A673 (cell line): ENCODE measurements around the gene PRH1. TPM values are rescaled to one million over a fixed set of nuclear protein-coding genes. Genes with fewer than 3 reads are reported as not detected.

Experiments
- BruUV-seq: library from RNA; stranded (reverse); fragments of 400-500 nt; replicated peaks from 2 replicates; lab custom pipeline; 2021; lab: Mats Ljungman, UMichigan
- CTCF ChIA-PET: fragments of 300-600 bp; sonication (Branson Sonifier 250); formaldehyde crosslinking; loops from one replicate; lab custom pipeline; 2022; ENCODE audit warnings: antibody characterized with exemption; lab: Charles Lee
- POLR2A ChIA-PET: fragments of 300-600 bp; sonication (Branson Sonifier 250); formaldehyde crosslinking; loops from one replicate; lab custom pipeline; 2022; ENCODE audit warnings: antibody characterized with exemption; ENCODE audit not compliant: low non-redundant PET; lab: Charles Lee
- DNase-seq: peaks from one replicate; pipeline ENCODE4 v3.0.0-alpha.2; 2015; ENCODE audit warnings: low spot score
- H3K27ac ChIP-seq: fragments of 200-600 bp; sonication (generic); 2 replicates; pipeline ENCODE4 v1.5.1; 2016; ENCODE audit warnings: mixed run types, low read depth, mild to moderate bottlenecking, mixed read lengths, antibody characterized with exemption, low read length; ENCODE audit not compliant: poor library complexity, severe bottlenecking
- H3K27me3 ChIP-seq: fragments of 200-600 bp; sonication (generic); replicated peaks from 2 replicates; pipeline ENCODE4 v1.6.1; 2017; ENCODE audit warnings: mixed run types, low read depth, mild to moderate bottlenecking, mixed read lengths, antibody characterized with exemption, low read length; ENCODE audit not compliant: insufficient read depth, poor library complexity
- H3K36me3 ChIP-seq: fragments of 200-600 bp; sonication (generic); 2 replicates; pipeline ENCODE4 v1.6.1; 2016; ENCODE audit warnings: mixed run types, mild to moderate bottlenecking, mixed read lengths, antibody characterized with exemption, low read length; ENCODE audit not compliant: insufficient read depth, poor library complexity, severe bottlenecking
- H3K4me1 ChIP-seq: fragments of 200-600 bp; sonication (generic); 2 replicates; pipeline ENCODE4 v1.6.1; 2017; ENCODE audit warnings: mixed run types, mild to moderate bottlenecking, mixed read lengths, antibody characterized with exemption, low read length; ENCODE audit not compliant: insufficient read depth, poor library complexity, severe bottlenecking
- H3K4me3 ChIP-seq: fragments of 200-600 bp; sonication (generic); 2 replicates; pipeline ENCODE4 v1.5.1; 2016; ENCODE audit warnings: low read depth, mixed run types, mild to moderate bottlenecking, mixed read lengths, low read length; ENCODE audit not compliant: poor library complexity, severe bottlenecking
- H3K9me3 ChIP-seq: fragments of 200-600 bp; sonication (generic); 2 replicates; pipeline ENCODE4 v1.6.1; 2016; ENCODE audit warnings: mixed run types, low read depth, mild to moderate bottlenecking, mixed read lengths, antibody characterized with exemption, low read length; ENCODE audit not compliant: poor library complexity, severe bottlenecking
- CTCF ChIP-seq: fragments of 300-800, 200-600 bp; sonication (generic); conservative IDR thresholded peaks from 2 replicates; pipeline ENCODE4 v1.5.1; 2017; ENCODE audit warnings: low read depth, mild to moderate bottlenecking, antibody characterized with exemption, low read length, moderate library complexity, mixed read lengths
- EZH2 ChIP-seq: fragments of 200-600 bp; sonication (generic); IDR thresholded peaks from 2 replicates; pipeline ENCODE4 v1.6.1; 2017; ENCODE audit warnings: borderline replicate concordance, low read depth, mild to moderate bottlenecking, mixed read lengths, antibody characterized with exemption, low read length; ENCODE audit not compliant: poor library complexity, severe bottlenecking
- intact Hi-C: fragments of 100-400 bp; cut with micrococcal nuclease; formaldehyde crosslinking; loops from one replicate; pipeline ENCODE4 v1.10.0; 2022; ENCODE audit not compliant: unreplicated experiment
- total RNA-seq: library from RNA; stranded (reverse); gene quantifications from 2 replicates; pipeline ENCODE4 v1.2.3, GENCODE V29; 2021

The PRH1 gene
- total RNA-seq, 1 experiment from 2014 or later = 21.8 TPM

- DNase-seq = no peak
- TF ChIP-seq EZH2 (no peak), CTCF (no peak)
- no peaks in the 10 kb centered on the region for H3K27me3 ChIP-seq
- no peaks in the 10 kb centered on the region for H3K4me1 ChIP-seq
- H3K36me3 ChIP-seq = no peaks in the 10 kb centered on the region
- CTCF ChIA-PET = no interaction called here
- POLR2A ChIA-PET = no interaction called here
- no peak overlapping the region for H3K4me3 ChIP-seq
- peaks cover 4% of the 10 kb centered on the region for H3K9me3 ChIP-seq
- H3K27ac ChIP-seq = no peak overlapping the region
- BruUV-seq = no TSS peak
- intact Hi-C loops = no loop called here
Observed at GRCh38 chr12:10853776-10854175, 30.3 kb downstream of the PRH1 start.

- peaks cover 4% of the 10 kb centered on the region for H3K9me3 ChIP-seq
Observed at GRCh38 chr12:10851243-10851858, 32.7 kb downstream of the PRH1 start.

GRCh38 chr12:10849425-10849878 is 34.6 kb downstream of the PRH1 start, which contains the start of gene PRR4:
Gene PRR4, minus strand, starts transcription at chr12:10849475. Its CDS starts 38 bp downstream, at chr12:10849437.
- Histone ChIP-seq H3K27me3 (no peaks in the 10 kb centered on the region), H3K4me1 (no peaks in the 10 kb centered on the region), H3K27ac (no peak within 1 kb of the TSS), H3K36me3 (no peaks in the 10 kb centered on the region), H3K4me3 (no peak within 1 kb of the TSS), H3K9me3 (no peaks in the 10 kb centered on the region)
- BruUV-seq = no TSS peak
- CTCF ChIA-PET = no interaction called here
- intact Hi-C loops = no loop called here
- POLR2A ChIA-PET = no interaction called here
- no peak for TF ChIP-seq EZH2
- no peak for TF ChIP-seq CTCF
- no peak for DNase-seq

More at GRCh38 chr12:10851243-10851858, 32.7 kb downstream of the PRH1 start:
- no peaks in the 10 kb centered on the region for H3K27me3 ChIP-seq
- H3K4me1 ChIP-seq = no peaks in the 10 kb centered on the region
- intact Hi-C loops = no loop called here
- DNase-seq = no peak
- no peak overlapping the region for H3K27ac ChIP-seq
- no peaks in the 10 kb centered on the region for H3K36me3 ChIP-seq
- H3K4me3 ChIP-seq = no peak overlapping the region
- ChIA-PET CTCF (no interaction called here), POLR2A (no interaction called here)
- BruUV-seq = no TSS peak
- TF ChIP-seq CTCF (no peak), EZH2 (no peak)
